Neural progenitor cell (in vitro differentiated cells): ENCODE data around the gene UNC5B. TPM values are rescaled to one million over a fixed set of nuclear protein-coding genes. Genes with fewer than 3 reads are reported as not detected.

ENCODE experiments used
- DNase-seq: peaks from one replicate; pipeline ENCODE4 v3.0.0-alpha.2; 2016; ENCODE audit warnings: low spot score
- H2AFZ ChIP-seq: fragments of 200-600 bp; sonication (generic); replicated peaks from 2 replicates; pipeline ENCODE4 v1.6.1; 2016; ENCODE audit warnings: antibody characterized with exemption
- H3F3A ChIP-seq: fragments of 200-600 bp; sonication (generic); 2 replicates; pipeline ENCODE4 v1.6.1; 2016; ENCODE audit warnings: antibody characterized with exemption, low read depth
- H3K27ac ChIP-seq: fragments of 200-600 bp; sonication (generic); 2 replicates; pipeline ENCODE4 v1.5.1; 2016; ENCODE audit warnings: mild to moderate bottlenecking
- H3K27me3 ChIP-seq: fragments of 200-600 bp; sonication (generic); 2 replicates; pipeline ENCODE4 v1.6.1; 2016; ENCODE audit warnings: mild to moderate bottlenecking, moderate library complexity
- H3K36me3 ChIP-seq: fragments of 200-600 bp; sonication (generic); 2 replicates; pipeline ENCODE4 v1.5.1; 2016
- H3K4me1 ChIP-seq: fragments of 200-600 bp; sonication (generic); 2 replicates; pipeline ENCODE4 v1.6.1; 2016; ENCODE audit warnings: mixed run types
- H3K4me2 ChIP-seq: fragments of 200-600 bp; sonication (generic); 2 replicates; pipeline ENCODE4 v1.6.1; 2016
- H3K4me3 ChIP-seq: fragments of 200-600 bp; sonication (generic); 2 replicates; pipeline ENCODE4 v1.5.1; 2016
- H3K79me2 ChIP-seq: fragments of 200-600 bp; sonication (generic); 2 replicates; pipeline ENCODE4 v1.6.1; 2016; ENCODE audit warnings: low read depth
- H3K9ac ChIP-seq: fragments of 200-600 bp; sonication (generic); 2 replicates; pipeline ENCODE4 v1.6.1; 2016
- H3K9me3 ChIP-seq: fragments of 200-600 bp; sonication (generic); 2 replicates; pipeline ENCODE4 v1.5.1; 2016; ENCODE audit warnings: low read depth
- H4K20me1 ChIP-seq: fragments of 200-600 bp; sonication (generic); 2 replicates; pipeline ENCODE4 v1.6.1; 2016; ENCODE audit warnings: low read depth
- H3K27ac Mint-ChIP-seq: 3 replicates; pipeline ENCODE4 v1.8.0; 2021; ENCODE audit warnings: mixed read lengths
- H3K27me3 Mint-ChIP-seq: 2 replicates; pipeline ENCODE4 v1.8.0; 2022; ENCODE audit warnings: low read depth, mild to moderate bottlenecking, inconsistent platforms, moderate library complexity, mixed read lengths; ENCODE audit not compliant: insufficient read depth
- H3K36me3 Mint-ChIP-seq: 3 replicates; pipeline ENCODE4 v1.8.0; 2021; ENCODE audit warnings: mixed read lengths
- H3K4me1 Mint-ChIP-seq: 3 replicates; pipeline ENCODE4 v1.8.0; 2021; ENCODE audit warnings: mixed read lengths
- H3K4me3 Mint-ChIP-seq: 3 replicates; pipeline ENCODE4 v1.8.0; 2021; ENCODE audit warnings: mild to moderate bottlenecking, moderate library complexity, mixed read lengths
- H3K9me3 Mint-ChIP-seq: 3 replicates; pipeline ENCODE4 v1.8.0; 2020; ENCODE audit warnings: mixed read lengths
- EZH2 ChIP-seq: fragments of 200-600 bp; sonication (generic); IDR thresholded peaks from 2 replicates; pipeline ENCODE4 v1.6.1; 2017; ENCODE audit warnings: antibody characterized with exemption, mild to moderate bottlenecking, moderate library complexity
- EZH2phosphoT487 ChIP-seq: fragments of 200-600 bp; sonication (generic); IDR thresholded peaks from 2 replicates; pipeline ENCODE4 v1.6.1; 2017; ENCODE audit warnings: antibody characterized with exemption
- total RNA-seq: library from RNA; depleted of rRNA; stranded (reverse); fragments of >200 nt; gene quantifications from 2 replicates; pipeline ENCODE4 v1.2.3, GENCODE V29; 2015; ENCODE audit warnings: low replicate concordance
- TF ChIP-seq, protein P1 (sequence below): fragments of 200-600 bp; sonication (generic); IDR thresholded peaks from 2 replicates; pipeline ENCODE4 v1.5.1; 2017; ENCODE audit warnings: antibody characterized with exemption, mild to moderate bottlenecking

UNC5B gene
- total RNA-seq, 1 donor from 2014 or later: 3.3 TPM

DNA sequence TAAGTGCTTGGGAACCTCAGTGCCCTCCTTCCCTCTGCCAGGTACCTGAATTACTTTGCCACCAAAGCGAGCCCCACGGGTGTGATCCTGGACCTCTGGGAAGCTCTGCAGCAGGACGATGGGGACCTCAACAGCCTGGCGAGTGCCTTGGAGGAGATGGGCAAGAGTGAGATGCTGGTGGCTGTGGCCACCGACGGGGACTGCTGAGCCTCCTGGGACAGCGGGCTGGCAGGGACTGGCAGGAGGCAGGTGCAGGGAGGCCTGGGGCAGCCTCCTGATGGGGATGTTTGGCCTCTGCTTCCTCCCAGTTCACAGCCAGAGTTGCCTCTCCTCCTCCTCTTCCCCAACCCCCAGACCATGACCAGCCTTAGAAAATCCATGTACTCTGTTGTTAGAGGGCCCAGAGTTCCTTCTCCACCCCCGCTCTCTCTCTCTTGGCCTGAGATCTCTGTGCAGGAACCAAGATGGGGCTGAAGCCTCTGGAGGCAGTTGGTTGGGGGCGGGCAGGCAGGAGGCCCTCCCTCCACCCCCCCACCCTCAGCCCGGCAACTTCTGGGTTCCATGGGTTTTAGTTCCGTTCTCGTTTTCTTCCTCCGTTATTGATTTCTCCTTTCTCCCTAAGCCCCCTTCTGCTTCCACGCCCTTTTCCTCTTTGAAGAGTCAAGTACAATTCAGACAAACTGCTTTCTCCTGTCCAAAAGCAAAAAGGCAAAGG is 86.9 kb downstream of the UNC5B start:
- H3K27ac Mint-ChIP-seq: peak overlapping the region; percentile 54

DNA sequence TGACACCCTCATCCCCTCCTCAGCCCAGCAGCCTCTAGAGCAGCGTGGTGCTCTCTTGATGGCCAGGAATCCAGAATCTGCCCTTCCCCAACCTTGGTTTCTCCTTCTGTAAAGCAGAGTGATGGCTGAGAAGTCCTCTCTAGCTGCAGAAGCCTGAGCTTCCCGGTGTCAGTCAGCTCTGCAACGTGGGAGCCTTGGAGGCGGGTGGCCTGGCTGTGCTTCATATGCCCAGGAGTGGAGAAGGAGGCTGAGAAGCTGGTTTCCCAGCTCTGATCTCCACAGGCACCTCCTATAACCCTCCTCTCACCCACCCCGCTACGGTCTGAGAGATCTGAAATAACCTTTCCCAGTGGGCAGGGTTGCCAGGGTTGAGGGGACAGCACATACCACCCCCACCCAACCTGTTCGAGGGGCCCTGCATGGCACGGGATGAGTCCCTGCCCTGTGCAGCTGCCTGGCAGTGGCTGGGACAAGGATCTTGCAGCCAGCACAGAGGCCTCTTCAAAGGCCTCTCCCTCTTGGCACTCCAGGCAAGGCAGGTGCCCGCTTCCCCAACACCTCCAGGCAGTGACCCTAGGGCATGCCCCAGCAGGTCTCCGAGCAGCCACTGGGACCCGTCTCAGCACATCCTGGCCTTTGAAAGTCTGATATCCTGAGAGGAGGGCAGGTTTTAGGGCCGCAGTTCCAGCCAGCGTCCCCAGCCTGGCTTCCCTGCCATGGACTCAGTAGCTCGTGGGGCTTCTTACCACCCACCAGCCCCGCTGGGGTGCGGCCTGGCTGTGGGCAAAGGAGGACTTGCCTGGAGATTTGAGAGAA is 88.4 kb downstream of the UNC5B start:
- Histone ChIP-seq H3K27ac (no peak overlapping the region), H4K20me1 (no peaks in the 10 kb centered on the region), H3K79me2 (no peaks in the 10 kb centered on the region), H3K4me1 (no peaks in the 10 kb centered on the region), H2AFZ (no peak overlapping the region), H3K4me3 (no peak overlapping the region), H3K36me3 (no peaks in the 10 kb centered on the region), H3K9me3 (no peaks in the 10 kb centered on the region), H3K9ac (no peak overlapping the region), H3K4me2 (no peak overlapping the region), H3F3A (no peaks in the 10 kb centered on the region), H3K27me3 (no peaks in the 10 kb centered on the region)
- H3K4me1 Mint-ChIP-seq: peaks cover 11% of the 10 kb centered on the region
- no peaks in the 10 kb centered on the region for H3K36me3 Mint-ChIP-seq
- H3K27me3 Mint-ChIP-seq: peaks cover 8% of the 10 kb centered on the region
- H3K4me3 Mint-ChIP-seq: no peak overlapping the region
- no peak for DNase-seq
- H3K27ac Mint-ChIP-seq: no peak overlapping the region
- no peaks in the 10 kb centered on the region for H3K9me3 Mint-ChIP-seq
- TF ChIP-seq EZH2: no peak
- TF ChIP-seq EZH2phosphoT487: no peak
- TF ChIP-seq, protein P1, sequence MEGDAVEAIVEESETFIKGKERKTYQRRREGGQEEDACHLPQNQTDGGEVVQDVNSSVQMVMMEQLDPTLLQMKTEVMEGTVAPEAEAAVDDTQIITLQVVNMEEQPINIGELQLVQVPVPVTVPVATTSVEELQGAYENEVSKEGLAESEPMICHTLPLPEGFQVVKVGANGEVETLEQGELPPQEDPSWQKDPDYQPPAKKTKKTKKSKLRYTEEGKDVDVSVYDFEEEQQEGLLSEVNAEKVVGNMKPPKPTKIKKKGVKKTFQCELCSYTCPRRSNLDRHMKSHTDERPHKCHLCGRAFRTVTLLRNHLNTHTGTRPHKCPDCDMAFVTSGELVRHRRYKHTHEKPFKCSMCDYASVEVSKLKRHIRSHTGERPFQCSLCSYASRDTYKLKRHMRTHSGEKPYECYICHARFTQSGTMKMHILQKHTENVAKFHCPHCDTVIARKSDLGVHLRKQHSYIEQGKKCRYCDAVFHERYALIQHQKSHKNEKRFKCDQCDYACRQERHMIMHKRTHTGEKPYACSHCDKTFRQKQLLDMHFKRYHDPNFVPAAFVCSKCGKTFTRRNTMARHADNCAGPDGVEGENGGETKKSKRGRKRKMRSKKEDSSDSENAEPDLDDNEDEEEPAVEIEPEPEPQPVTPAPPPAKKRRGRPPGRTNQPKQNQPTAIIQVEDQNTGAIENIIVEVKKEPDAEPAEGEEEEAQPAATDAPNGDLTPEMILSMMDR: no peak

More for the DNA sequence above, 86.9 kb downstream of the UNC5B start:
- H3K4me1 ChIP-seq: no peaks in the 10 kb centered on the region
- H3K9me3 ChIP-seq: no peaks in the 10 kb centered on the region
- no peaks in the 10 kb centered on the region for H4K20me1 ChIP-seq
- H3K9ac ChIP-seq: no peak overlapping the region
- H3K27me3 Mint-ChIP-seq: peaks cover 8% of the 10 kb centered on the region
- no peak for TF ChIP-seq EZH2phosphoT487
- TF ChIP-seq, protein P1: no peak
- TF ChIP-seq EZH2: no peak
- H3K9me3 Mint-ChIP-seq: no peaks in the 10 kb centered on the region
- DNase-seq: no peak
- no peaks in the 10 kb centered on the region for H3K36me3 Mint-ChIP-seq
- H3K27me3 ChIP-seq: no peaks in the 10 kb centered on the region
- H3K4me1 Mint-ChIP-seq: peaks cover 11% of the 10 kb centered on the region
- H3K4me2 ChIP-seq: no peak overlapping the region
- H3F3A ChIP-seq: no peaks in the 10 kb centered on the region
- no peaks in the 10 kb centered on the region for H3K79me2 ChIP-seq
- no peak overlapping the region for H3K4me3 Mint-ChIP-seq
- H3K27ac ChIP-seq: no peak overlapping the region
- H3K36me3 ChIP-seq: no peaks in the 10 kb centered on the region
- no peak overlapping the region for H3K4me3 ChIP-seq
- no peak overlapping the region for H2AFZ ChIP-seq

DNA sequence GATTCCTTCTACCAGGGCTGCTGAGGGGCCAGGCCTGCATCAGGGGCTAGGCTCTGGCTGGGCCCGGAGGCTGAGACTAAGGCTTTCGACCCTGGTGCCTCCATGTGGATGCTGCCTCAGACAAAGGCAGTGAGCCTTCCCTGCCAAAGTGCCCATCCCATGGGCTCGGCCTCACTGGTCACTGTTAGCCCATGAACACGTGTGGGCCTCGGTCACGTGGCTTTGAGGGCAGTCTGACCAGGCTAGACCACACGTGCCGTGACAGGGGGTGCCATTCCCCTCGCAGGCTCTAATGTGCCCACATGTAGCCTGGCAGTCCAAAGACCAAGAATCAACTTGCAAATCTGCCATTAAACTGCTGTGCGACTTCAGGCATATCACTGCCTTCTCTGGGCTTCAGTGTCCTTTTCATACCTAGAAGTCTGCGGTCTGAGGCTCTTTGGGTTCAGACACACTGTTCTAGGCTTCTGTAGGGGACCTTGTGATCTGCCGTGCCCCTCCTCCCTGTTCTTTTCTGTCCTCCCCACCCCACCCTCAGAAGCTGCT is 89.1 kb downstream of the UNC5B start:
- no peaks in the 10 kb centered on the region for H3K9me3 Mint-ChIP-seq
- no peaks in the 10 kb centered on the region for H3F3A ChIP-seq
- H3K4me1 ChIP-seq: no peaks in the 10 kb centered on the region
- no peak overlapping the region for H3K4me3 Mint-ChIP-seq
- H3K36me3 ChIP-seq: no peaks in the 10 kb centered on the region
- no peak overlapping the region for H3K27ac ChIP-seq
- H3K4me3 ChIP-seq: no peak overlapping the region
- H3K9ac ChIP-seq: no peak overlapping the region
- H3K79me2 ChIP-seq: no peaks in the 10 kb centered on the region
- no peaks in the 10 kb centered on the region for H3K9me3 ChIP-seq
- TF ChIP-seq EZH2 (no peak), EZH2phosphoT487 (no peak)
- TF ChIP-seq, protein P1: no peak
- H3K36me3 Mint-ChIP-seq: no peaks in the 10 kb centered on the region
- no peak overlapping the region for H3K4me2 ChIP-seq
- DNase-seq: no peak
- peaks cover 6% of the 10 kb centered on the region for H3K27me3 Mint-ChIP-seq
- no peaks in the 10 kb centered on the region for H4K20me1 ChIP-seq
- no peak overlapping the region for H3K27ac Mint-ChIP-seq
- H2AFZ ChIP-seq: no peak overlapping the region
- H3K27me3 ChIP-seq: no peaks in the 10 kb centered on the region
- peaks cover 11% of the 10 kb centered on the region for H3K4me1 Mint-ChIP-seq
